Measurements from ENCODE around the gene URAD.
"Not testable (repeated sequence)": the region's sequence is repeated elsewhere in the genome, so short reads cannot be mapped to it uniquely, and the experiment has no call there.

URAD gene

GRCh38 chr13:27988520-27988919 lies at the start of gene URAD:
Gene URAD, minus strand, starts transcription at chr13:27988693. Its CDS starts 56 bp downstream, at chr13:27988637.
- H3K4me3 ChIP-seq (ENCODE audit: low read depth, low read length) = no peak within 1 kb of the TSS

GRCh38 chr13:28037399-28037798 lies 48.9 kb upstream of the URAD start:
- no peak overlapping the region for H3K4me3 ChIP-seq (ENCODE audit: low read depth, low read length)

- no peak overlapping the region for H3K4me3 ChIP-seq (ENCODE audit: low read depth, low read length)
Observed at GRCh38 chr13:28035146-28035782, 46.8 kb upstream of the URAD start.

GRCh38 chr13:28033894-28034655 lies 45.6 kb upstream of the URAD start:
- no peak overlapping the region for H3K4me3 ChIP-seq (ENCODE audit: low read depth, low read length)

- H3K4me3 ChIP-seq (ENCODE audit: low read depth, low read length) = not testable (repeated sequence)
Observed at GRCh38 chr13:28032438-28032837, 43.9 kb upstream of the URAD start.

- H3K4me3 ChIP-seq (ENCODE audit: low read depth, low read length) = no peak overlapping the region
Observed at GRCh38 chr13:28031896-28032288, 43.4 kb upstream of the URAD start.

- H3K4me3 ChIP-seq (ENCODE audit: low read depth, low read length) = no peak overlapping the region
Observed at GRCh38 chr13:28031220-28031895, 42.9 kb upstream of the URAD start.

GRCh38 chr13:28027607-28028364 lies 39.3 kb upstream of the URAD start:
- H3K4me3 ChIP-seq (ENCODE audit: low read depth, low read length) = no peak overlapping the region

GRCh38 chr13:28027071-28027470 lies 38.6 kb upstream of the URAD start:
- H3K4me3 ChIP-seq (ENCODE audit: low read depth, low read length) = no peak overlapping the region

GRCh38 chr13:28026508-28026907 lies 38.0 kb upstream of the URAD start:
- no peak overlapping the region for H3K4me3 ChIP-seq (ENCODE audit: low read depth, low read length)

GRCh38 chr13:28022848-28023518 lies 34.5 kb upstream of the URAD start:
- H3K4me3 ChIP-seq (ENCODE audit: low read depth, low read length) = no peak overlapping the region

GRCh38 chr13:28014301-28014700 lies 25.8 kb upstream of the URAD start:
- H3K4me3 ChIP-seq (ENCODE audit: low read depth, low read length) = no peak overlapping the region

GRCh38 chr13:28013482-28013881 lies 25.0 kb upstream of the URAD start:
- no peak overlapping the region for H3K4me3 ChIP-seq (ENCODE audit: low read depth, low read length)

- no peak overlapping the region for H3K4me3 ChIP-seq (ENCODE audit: low read depth, low read length)
Observed at GRCh38 chr13:28012896-28013295, 24.4 kb upstream of the URAD start.

GRCh38 chr13:28012383-28012782 lies 23.9 kb upstream of the URAD start:
- no peak overlapping the region for H3K4me3 ChIP-seq (ENCODE audit: low read depth, low read length)

- no peak overlapping the region for H3K4me3 ChIP-seq (ENCODE audit: low read depth, low read length)
Observed at GRCh38 chr13:28010046-28010445, 21.6 kb upstream of the URAD start.

GRCh38 chr13:28005016-28005415 lies 16.5 kb upstream of the URAD start:
- H3K4me3 ChIP-seq (ENCODE audit: low read depth, low read length) = not testable (repeated sequence)

- H3K4me3 ChIP-seq (ENCODE audit: low read depth, low read length) = no peak overlapping the region
Observed at GRCh38 chr13:28002886-28003698, 14.6 kb upstream of the URAD start.

- H3K4me3 ChIP-seq (ENCODE audit: low read depth, low read length) = no peak overlapping the region
Observed at GRCh38 chr13:28001837-28002473, 13.5 kb upstream of the URAD start.
